PC-3 (cell line): Measurements from ENCODE around the gene LNPEP.

Experiments used
- EZH2 ChIP-seq: fragments of 300-600 bp; sonication (generic); IDR thresholded peaks from one replicate; pipeline ENCODE4 v1.6.1; 2017; ENCODE audit warnings: antibody characterized with exemption, mild to moderate bottlenecking, low read length; ENCODE audit not compliant: unreplicated experiment
- TF ChIP-seq, protein P1 (sequence below): fragments of 300-600 bp; sonication (generic); conservative IDR thresholded peaks from 2 replicates; pipeline ENCODE4 v1.5.1; 2017; ENCODE audit warnings: antibody characterized with exemption, low read depth, mild to moderate bottlenecking, low read length

GRCh38 chr5:96941140-96941539 is 5.3 kb downstream of the LNPEP start:
- TF ChIP-seq EZH2 = no peak
- TF ChIP-seq, protein P1, sequence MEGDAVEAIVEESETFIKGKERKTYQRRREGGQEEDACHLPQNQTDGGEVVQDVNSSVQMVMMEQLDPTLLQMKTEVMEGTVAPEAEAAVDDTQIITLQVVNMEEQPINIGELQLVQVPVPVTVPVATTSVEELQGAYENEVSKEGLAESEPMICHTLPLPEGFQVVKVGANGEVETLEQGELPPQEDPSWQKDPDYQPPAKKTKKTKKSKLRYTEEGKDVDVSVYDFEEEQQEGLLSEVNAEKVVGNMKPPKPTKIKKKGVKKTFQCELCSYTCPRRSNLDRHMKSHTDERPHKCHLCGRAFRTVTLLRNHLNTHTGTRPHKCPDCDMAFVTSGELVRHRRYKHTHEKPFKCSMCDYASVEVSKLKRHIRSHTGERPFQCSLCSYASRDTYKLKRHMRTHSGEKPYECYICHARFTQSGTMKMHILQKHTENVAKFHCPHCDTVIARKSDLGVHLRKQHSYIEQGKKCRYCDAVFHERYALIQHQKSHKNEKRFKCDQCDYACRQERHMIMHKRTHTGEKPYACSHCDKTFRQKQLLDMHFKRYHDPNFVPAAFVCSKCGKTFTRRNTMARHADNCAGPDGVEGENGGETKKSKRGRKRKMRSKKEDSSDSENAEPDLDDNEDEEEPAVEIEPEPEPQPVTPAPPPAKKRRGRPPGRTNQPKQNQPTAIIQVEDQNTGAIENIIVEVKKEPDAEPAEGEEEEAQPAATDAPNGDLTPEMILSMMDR = no peak
